Measurements from ENCODE around the gene IL13RA2. TPM values are rescaled to one million over a fixed set of nuclear protein-coding genes. Genes with fewer than 3 reads are reported as not detected.

IL13RA2 gene, protein sequence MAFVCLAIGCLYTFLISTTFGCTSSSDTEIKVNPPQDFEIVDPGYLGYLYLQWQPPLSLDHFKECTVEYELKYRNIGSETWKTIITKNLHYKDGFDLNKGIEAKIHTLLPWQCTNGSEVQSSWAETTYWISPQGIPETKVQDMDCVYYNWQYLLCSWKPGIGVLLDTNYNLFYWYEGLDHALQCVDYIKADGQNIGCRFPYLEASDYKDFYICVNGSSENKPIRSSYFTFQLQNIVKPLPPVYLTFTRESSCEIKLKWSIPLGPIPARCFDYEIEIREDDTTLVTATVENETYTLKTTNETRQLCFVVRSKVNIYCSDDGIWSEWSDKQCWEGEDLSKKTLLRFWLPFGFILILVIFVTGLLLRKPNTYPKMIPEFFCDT
- 1.6 TPM for total RNA-seq

DNA sequence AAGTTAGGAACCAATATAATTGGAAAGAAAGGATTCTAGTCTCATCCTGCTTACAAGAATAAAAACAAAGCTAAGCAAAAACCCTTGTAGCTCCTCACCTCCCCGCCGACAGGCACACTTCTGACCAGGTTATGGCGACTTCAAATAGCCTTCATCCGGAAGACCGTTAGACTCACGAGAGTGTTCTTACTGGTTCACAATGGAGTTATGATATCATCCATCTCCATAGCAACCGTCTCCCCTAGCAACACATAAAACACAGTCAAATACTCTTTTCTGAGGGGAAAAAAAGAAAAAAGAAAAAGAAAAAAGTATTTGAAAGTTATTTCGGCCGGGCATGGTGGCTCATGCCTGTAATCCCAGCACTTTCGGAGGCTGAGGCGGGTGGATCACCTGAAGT lies at the start of gene IL13RA2:
Gene IL13RA2, minus strand, starts transcription at position 162 of the 400 bp plus-strand sequence. CDS start 347 bp downstream, outside the sequence.

Other genes with a start within 250 kb of the IL13RA2 start
- not detected for gene RBMXL3, start 171.8 kb upstream of the IL13RA2 start, total RNA-seq
- gene LRCH2, start 216.5 kb upstream of the IL13RA2 start, total RNA-seq, result 23.3 TPM

Data from camera-type eye (tissue), 1 donor.